ENCODE measurements around the gene ELAVL3.

Gene ELAVL3

GRCh38 chr19:11405846-11406643 is 74.8 kb downstream of the ELAVL3 start:
- DNase-seq: no peak

- DNase-seq: no peak
These were observed 76.1 kb downstream of the ELAVL3 start for GRCh38 chr19:11404588-11405222.

DNA sequence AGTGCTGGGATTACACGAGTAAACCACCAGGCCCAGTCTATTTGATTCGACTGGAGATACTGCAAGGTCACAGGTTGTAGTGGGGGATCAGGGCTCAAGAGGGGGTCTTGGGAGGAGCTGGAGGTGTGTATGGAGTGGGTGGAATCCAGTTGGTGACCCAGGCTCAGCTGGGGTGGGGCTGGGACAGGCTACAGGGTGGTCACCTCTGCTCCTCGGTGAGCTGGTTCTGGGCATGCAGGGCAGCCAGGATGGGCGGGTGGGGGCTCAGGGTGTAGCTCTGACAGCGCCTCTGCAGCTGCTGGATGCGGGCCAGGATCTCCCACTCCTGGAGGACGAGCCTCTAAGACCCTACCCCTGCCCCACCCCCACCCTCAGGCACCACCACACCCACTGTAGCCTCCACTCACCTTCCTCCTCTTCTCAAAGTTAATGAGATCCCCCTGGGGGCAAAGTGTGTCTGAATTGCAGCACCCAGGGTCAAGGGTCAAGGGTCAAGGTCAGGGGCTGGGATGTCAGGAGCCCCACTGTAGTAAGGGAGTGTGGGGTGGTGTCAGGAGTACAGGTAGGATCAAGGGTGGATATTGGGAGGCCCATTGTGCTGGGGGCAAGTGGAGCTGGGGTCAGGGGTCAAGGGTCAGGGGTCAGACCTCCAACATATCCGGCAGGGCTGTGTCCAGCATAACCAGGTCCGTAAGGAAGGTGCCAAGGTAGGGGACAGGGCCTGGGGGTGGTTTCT is 78.9 kb downstream of the ELAVL3 start:
- no peak for DNase-seq

All from NCI-H1417 (cell line).